WI38 (cell line): ENCODE measurements around the gene RPN1.
"Not testable (repeated sequence)": the region's sequence is repeated elsewhere in the genome, so short reads cannot be mapped to it uniquely, and the experiment has no call there.

Experiments
- H3K4me3 ChIP-seq: 2 replicates; pipeline ENCODE4 v1.5.1; 2011; ENCODE audit warnings: low read depth, mild to moderate bottlenecking, control low read depth, low read length
- CTCF ChIP-seq: IDR thresholded peaks from 2 replicates; pipeline ENCODE4 v1.5.1; 2012; ENCODE audit warnings: low read depth, mild to moderate bottlenecking, control low read depth, low read length

Gene RPN1

GRCh38 chr3:128667641-128668040, 17.0 kb upstream of the RPN1 start:
- no peak overlapping the region for H3K4me3 ChIP-seq
- TF ChIP-seq CTCF: no peak

GRCh38 chr3:128665362-128666021, 14.9 kb upstream of the RPN1 start:
- no peak for TF ChIP-seq CTCF
- H3K4me3 ChIP-seq: no peak overlapping the region

GRCh38 chr3:128663151-128663550, 12.5 kb upstream of the RPN1 start:
- H3K4me3 ChIP-seq: no peak overlapping the region
- no peak for TF ChIP-seq CTCF

- no peak for TF ChIP-seq CTCF
- H3K4me3 ChIP-seq: no peak overlapping the region
Measured at GRCh38 chr3:128655531-128655930, 4.9 kb upstream of the RPN1 start.

GRCh38 chr3:128653993-128654805, 3.6 kb upstream of the RPN1 start:
- not testable (repeated sequence) for H3K4me3 ChIP-seq

- not testable (repeated sequence) for H3K4me3 ChIP-seq
Measured at GRCh38 chr3:128653383-128653992, 2.9 kb upstream of the RPN1 start.

- no peak for TF ChIP-seq CTCF
- peak overlapping the region; percentile 98 for H3K4me3 ChIP-seq
Measured at GRCh38 chr3:128648940-128649663, 1.5 kb downstream of the RPN1 start.

- no peak for TF ChIP-seq CTCF
- no peak overlapping the region for H3K4me3 ChIP-seq
Measured at GRCh38 chr3:128648402-128648801, 2.2 kb downstream of the RPN1 start.
